D721Med (cell line): ENCODE results near the gene TMEM132C.

Experiments
- DNase-seq: peaks from one replicate; pipeline ENCODE4 v3.0.0; 2011; ENCODE audit warnings: low spot score; ENCODE audit not compliant: insufficient read length
- FAIRE-seq: peaks from 2 replicates; lab custom pipeline; 2011; peaks lifted over from hg19 to GRCh38; lab: Jason Lieb, UNC
- TF ChIP-seq, protein P1 (sequence below): IDR thresholded peaks from 2 replicates; pipeline ENCODE4 v1.5.1; 2012; ENCODE audit warnings: mild to moderate bottlenecking, control low read depth; ENCODE audit not compliant: insufficient read depth; ENCODE audit errors: missing control alignments

TMEM132C gene

DNA sequence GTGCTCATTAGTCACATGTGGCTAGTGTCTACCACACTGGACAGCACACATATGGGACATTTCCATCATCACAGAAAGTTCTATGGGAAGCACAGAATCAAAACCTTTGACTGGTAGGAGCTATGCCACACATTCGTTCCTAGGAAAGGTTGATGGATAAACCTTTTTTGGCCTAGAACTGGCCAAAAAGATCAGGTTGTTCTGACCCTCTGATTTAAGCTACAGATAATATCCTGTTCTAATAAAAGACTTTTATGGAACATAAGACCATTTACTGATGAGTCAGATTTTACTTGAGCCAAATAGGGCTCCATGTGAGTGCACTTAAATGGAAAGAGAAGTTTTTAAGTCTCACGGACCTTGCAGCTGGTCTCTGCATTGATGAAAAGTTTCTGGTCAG is 413.6 kb downstream of the TMEM132C start:
- DNase-seq (no peak), FAIRE-seq (no peak)
- TF ChIP-seq, protein P1, sequence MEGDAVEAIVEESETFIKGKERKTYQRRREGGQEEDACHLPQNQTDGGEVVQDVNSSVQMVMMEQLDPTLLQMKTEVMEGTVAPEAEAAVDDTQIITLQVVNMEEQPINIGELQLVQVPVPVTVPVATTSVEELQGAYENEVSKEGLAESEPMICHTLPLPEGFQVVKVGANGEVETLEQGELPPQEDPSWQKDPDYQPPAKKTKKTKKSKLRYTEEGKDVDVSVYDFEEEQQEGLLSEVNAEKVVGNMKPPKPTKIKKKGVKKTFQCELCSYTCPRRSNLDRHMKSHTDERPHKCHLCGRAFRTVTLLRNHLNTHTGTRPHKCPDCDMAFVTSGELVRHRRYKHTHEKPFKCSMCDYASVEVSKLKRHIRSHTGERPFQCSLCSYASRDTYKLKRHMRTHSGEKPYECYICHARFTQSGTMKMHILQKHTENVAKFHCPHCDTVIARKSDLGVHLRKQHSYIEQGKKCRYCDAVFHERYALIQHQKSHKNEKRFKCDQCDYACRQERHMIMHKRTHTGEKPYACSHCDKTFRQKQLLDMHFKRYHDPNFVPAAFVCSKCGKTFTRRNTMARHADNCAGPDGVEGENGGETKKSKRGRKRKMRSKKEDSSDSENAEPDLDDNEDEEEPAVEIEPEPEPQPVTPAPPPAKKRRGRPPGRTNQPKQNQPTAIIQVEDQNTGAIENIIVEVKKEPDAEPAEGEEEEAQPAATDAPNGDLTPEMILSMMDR, result no peak

DNA sequence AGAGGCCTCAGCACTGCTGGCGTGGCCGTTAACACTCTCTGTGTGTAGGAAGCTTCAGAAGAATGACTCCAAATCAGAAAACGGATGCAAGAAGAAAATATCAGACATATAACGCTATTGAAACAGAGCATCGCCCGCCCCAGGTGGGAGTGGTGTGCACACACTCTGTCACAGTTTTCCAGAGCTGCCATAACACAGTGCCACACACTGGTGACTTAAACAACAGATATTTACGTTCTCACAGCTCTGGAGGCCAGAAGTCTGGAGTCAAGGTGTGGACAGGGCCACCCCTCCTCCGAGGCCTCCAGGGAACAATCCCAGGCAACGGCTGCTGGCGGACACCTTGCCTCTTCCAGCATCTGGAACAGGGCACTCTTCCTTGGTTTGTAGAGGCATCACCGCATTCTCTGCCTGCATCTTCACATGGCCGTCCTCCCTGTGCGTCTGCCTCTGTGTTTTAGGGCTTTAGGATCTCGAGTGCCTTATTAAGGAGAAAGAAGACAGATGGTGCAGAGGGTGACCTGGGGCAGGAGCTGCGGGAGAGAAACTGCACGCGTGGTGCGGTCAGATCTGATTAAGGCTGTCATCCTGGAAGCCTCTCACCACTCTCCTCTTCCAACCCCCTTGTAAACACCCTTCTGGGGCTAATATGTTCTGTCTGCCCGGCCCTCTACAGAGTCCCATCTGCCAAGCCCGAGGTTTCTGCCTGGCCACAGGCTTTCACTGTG is 415.7 kb downstream of the TMEM132C start:
- TF ChIP-seq, protein P1, result no peak
- no peak for FAIRE-seq
- no peak for DNase-seq

DNA sequence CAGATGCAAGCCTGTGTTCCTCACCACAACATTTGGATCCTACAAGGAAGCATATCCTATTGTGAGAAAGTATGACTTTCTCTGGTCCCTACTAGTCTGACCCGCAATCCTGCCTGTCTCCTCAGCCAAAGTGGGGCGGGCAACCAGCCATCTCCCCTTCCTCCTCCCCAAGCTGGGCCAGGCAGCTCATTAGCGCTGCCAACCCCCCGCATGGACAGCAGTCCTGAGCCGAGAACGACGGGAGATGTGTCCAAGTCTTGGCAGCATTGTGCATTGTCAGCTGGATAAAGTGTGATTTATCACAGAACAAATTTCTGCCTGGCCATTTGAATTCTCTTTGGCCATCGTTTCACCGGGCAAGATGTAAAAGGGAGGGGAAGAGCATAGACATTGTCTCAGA is 417.4 kb downstream of the TMEM132C start:
- FAIRE-seq (no peak), DNase-seq (no peak)
- TF ChIP-seq, protein P1, result no peak

DNA sequence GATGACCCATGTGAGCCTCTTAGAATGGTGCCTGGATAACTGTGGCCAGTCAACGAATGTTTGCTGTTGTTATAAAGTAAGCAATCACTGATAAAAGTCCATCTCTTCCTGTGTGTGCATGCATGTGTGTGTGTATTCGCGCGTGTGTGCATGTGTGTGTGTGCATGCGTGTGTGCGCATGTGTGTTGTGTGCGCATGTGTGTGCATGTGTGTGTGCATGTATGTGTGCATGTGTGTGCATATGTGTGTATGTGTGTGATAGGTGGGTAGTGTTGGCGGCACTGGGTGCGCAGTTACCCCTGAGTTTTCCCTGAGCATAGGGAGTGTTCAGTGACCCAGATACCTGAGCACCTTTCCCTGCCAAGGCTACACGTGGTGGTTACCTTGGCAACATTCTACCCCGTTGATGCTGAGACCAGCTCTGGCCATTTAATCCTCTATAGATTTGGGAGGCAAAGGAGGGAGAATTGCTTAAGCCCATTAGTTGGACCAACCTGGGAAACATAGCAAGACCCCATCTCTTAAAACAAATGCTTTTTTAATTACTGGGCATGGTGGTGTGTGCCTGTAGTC is 419.0 kb downstream of the TMEM132C start:
- DNase-seq, result no peak
- TF ChIP-seq, protein P1, result no peak
- no peak for FAIRE-seq

DNA sequence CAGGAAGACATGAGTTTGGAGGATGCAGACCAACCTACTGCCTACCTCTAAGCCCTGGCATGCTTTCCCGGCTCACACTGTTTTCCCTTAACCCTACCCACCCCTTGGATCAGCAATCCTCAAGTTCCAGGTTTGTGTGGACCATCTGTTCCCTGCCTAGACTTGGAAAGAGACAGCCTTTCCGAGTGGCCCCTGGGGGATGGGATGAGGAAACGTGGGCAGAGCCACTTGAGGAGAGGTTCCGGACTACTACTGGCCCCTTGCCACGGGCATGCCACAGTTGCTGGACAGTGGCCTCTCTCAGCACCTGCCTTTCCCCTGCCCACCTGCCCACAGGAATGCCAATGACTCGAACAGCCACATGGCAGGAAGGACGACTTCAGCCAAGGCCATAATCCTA is 420.9 kb downstream of the TMEM132C start:
- DNase-seq, result no peak
- FAIRE-seq, result no peak
- TF ChIP-seq, protein P1, result no peak

DNA sequence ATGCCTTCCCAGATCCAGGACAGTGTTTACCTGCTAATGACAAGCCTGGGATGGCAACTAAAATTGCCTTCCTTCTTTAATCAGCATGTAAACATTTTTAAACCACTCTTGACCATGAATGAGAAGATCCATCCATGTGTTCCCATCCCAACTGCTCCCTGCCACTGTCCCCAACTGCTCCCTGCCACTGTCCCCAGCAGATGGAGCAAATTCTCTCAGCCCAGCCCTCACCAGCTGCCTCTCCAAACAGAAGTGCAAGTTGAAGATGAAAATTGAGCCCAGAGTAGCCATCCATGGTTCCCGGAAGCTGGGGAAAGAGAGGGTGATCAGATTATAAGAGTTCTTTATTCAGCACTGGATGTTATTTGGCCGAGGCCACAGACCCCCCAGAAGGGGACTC is 423.7 kb downstream of the TMEM132C start:
- FAIRE-seq, result no peak
- TF ChIP-seq, protein P1, result no peak
- DNase-seq, result no peak

DNA sequence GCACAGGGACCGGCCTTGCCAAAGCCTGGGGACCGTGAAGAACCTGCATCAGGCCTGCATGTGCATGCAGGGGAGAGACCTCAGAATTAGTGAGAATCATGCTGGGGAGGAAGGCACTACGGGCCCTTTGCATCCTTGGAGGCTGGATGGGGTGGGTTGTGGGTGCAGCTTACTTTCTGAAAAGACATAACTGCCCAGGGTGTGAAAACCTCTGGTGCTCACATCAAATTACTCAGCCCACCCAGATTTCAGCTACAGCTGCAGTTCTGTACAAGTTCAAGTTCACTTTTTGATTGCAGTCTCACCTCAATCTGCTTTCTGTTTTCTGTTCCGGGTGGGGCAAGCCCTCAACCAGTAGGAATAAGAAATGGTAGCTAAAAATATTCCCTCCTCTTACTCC is 426.1 kb downstream of the TMEM132C start:
- TF ChIP-seq, protein P1, result no peak
- no peak for DNase-seq
- FAIRE-seq, result no peak
